Fibroblast of pulmonary artery (primary cell): ENCODE results near the gene MOB3B.
"Not testable (repeated sequence)": the region's sequence is repeated elsewhere in the genome, so short reads cannot be mapped to it uniquely, and the experiment has no call there.

ENCODE experiments used
- DNase-seq: peaks from one replicate; pipeline ENCODE4 v3.0.0-alpha.2; 2010; ENCODE audit warnings: low read depth
- H3K4me3 ChIP-seq: replicated peaks from 2 replicates; pipeline ENCODE4 v1.5.1; 2011; ENCODE audit warnings: low read depth, mild to moderate bottlenecking, control low read depth, low read length, moderate library complexity
- CTCF ChIP-seq: IDR thresholded peaks from 2 replicates; pipeline ENCODE4 v1.5.1; 2011; ENCODE audit warnings: mild to moderate bottlenecking, control low read depth, low read length, inconsistent platforms; ENCODE audit errors: missing control alignments

Gene MOB3B

GRCh38 chr9:27510780-27511179 is 18.8 kb downstream of the MOB3B start:
- no peak for DNase-seq
- TF ChIP-seq CTCF: no peak
- no peak overlapping the region for H3K4me3 ChIP-seq

GRCh38 chr9:27506981-27507380 is 22.6 kb downstream of the MOB3B start:
- no peak for DNase-seq
- H3K4me3 ChIP-seq: no peak overlapping the region
- no peak for TF ChIP-seq CTCF

GRCh38 chr9:27505744-27506161 is 23.9 kb downstream of the MOB3B start:
- no peak for TF ChIP-seq CTCF
- DNase-seq: no peak
- H3K4me3 ChIP-seq: no peak overlapping the region

- no peak overlapping the region for H3K4me3 ChIP-seq
- DNase-seq: no peak
- TF ChIP-seq CTCF: no peak
Observed at GRCh38 chr9:27504259-27504658, 25.4 kb downstream of the MOB3B start.

GRCh38 chr9:27503623-27504022 is 26.0 kb downstream of the MOB3B start:
- no peak for DNase-seq
- TF ChIP-seq CTCF: no peak
- H3K4me3 ChIP-seq: no peak overlapping the region

- not testable (repeated sequence) for H3K4me3 ChIP-seq, DNase-seq
Observed at GRCh38 chr9:27500902-27501301, 28.7 kb downstream of the MOB3B start.

GRCh38 chr9:27499451-27499850 is 30.2 kb downstream of the MOB3B start:
- peak; percentile 45 for DNase-seq
- no peak for TF ChIP-seq CTCF
- no peak overlapping the region for H3K4me3 ChIP-seq
